Neural cell (in vitro differentiated cells): ENCODE data around the gene NPY. TPM values are rescaled to one million over a fixed set of nuclear protein-coding genes. Genes with fewer than 3 reads are reported as not detected.

Source experiments
- H2AFZ ChIP-seq: fragments of 200-600, 300-800 bp; sonication (generic), shearing (Covaris generic); 2 replicates; pipeline ENCODE4 v1.6.0; 2014; ENCODE audit warnings: low read depth, mild to moderate bottlenecking, antibody characterized with exemption, low read length, moderate library complexity
- H3F3A ChIP-seq: fragments of 200-600 bp; shearing (Covaris generic); 2 replicates; pipeline ENCODE4 v1.6.1; 2016; ENCODE audit warnings: mild to moderate bottlenecking, moderate library complexity, mixed read lengths, antibody characterized with exemption, low read length; ENCODE audit not compliant: insufficient read depth, poor library complexity, severe bottlenecking
- H3K27ac ChIP-seq: fragments of 200-600, 300-800 bp; sonication (generic), shearing (Covaris generic); 2 replicates; pipeline ENCODE4 v1.5.1; 2014; ENCODE audit warnings: mild to moderate bottlenecking, low read length, moderate library complexity
- H3K27me3 ChIP-seq: fragments of 300-800, 200-600 bp; sonication (generic), shearing (Covaris generic); 2 replicates; pipeline ENCODE4 v1.6.0; 2014; ENCODE audit warnings: mild to moderate bottlenecking, low read depth, low read length, moderate library complexity; ENCODE audit not compliant: insufficient read depth
- H3K36me3 ChIP-seq: fragments of 300-800, 200-600 bp; sonication (generic), shearing (Covaris generic); 2 replicates; pipeline ENCODE4 v1.5.1; 2014; ENCODE audit warnings: mild to moderate bottlenecking, antibody characterized with exemption, low read length, moderate library complexity; ENCODE audit not compliant: insufficient read depth
- H3K4me2 ChIP-seq: fragments of 300-800, 200-600 bp; sonication (generic), shearing (Covaris generic); 2 replicates; pipeline ENCODE4 v1.6.0; 2014; ENCODE audit warnings: mild to moderate bottlenecking, low read length
- H3K4me3 ChIP-seq: fragments of 300-800, 200-600 bp; sonication (generic), shearing (Covaris generic); 2 replicates; pipeline ENCODE4 v1.5.1; 2014; ENCODE audit warnings: mild to moderate bottlenecking, low read length, moderate library complexity
- H3K79me2 ChIP-seq: fragments of 200-600 bp; shearing (Covaris generic); replicated peaks from 2 replicates; pipeline ENCODE4 v1.6.0; 2014; ENCODE audit warnings: mild to moderate bottlenecking, low read length, moderate library complexity; ENCODE audit not compliant: insufficient read depth
- H3K9ac ChIP-seq: fragments of 300-800, 200-600 bp; sonication (generic), shearing (Covaris generic); 2 replicates; pipeline ENCODE4 v1.6.1; 2016; ENCODE audit warnings: mild to moderate bottlenecking, low read length, mixed read lengths
- H3K9me2 ChIP-seq: fragments of 200-600 bp; shearing (Covaris generic); 2 replicates; pipeline ENCODE4 v1.6.1; 2016; ENCODE audit warnings: mild to moderate bottlenecking, low read length, mixed read lengths; ENCODE audit not compliant: insufficient read depth
- H3K9me3 ChIP-seq: fragments of 200-600, 300-800 bp; sonication (generic), shearing (Covaris generic); 2 replicates; pipeline ENCODE4 v1.6.1; 2016; ENCODE audit warnings: mild to moderate bottlenecking, mixed run types, low read length, moderate library complexity, mixed read lengths
- H4K20me1 ChIP-seq: fragments of 200-600 bp; shearing (Covaris generic); 2 replicates; pipeline ENCODE4 v1.6.1; 2016; ENCODE audit warnings: mild to moderate bottlenecking, mixed run types; ENCODE audit not compliant: insufficient read depth
- EP300 ChIP-seq: fragments of 450-650 bp; conservative IDR thresholded peaks from 2 replicates; pipeline ENCODE4 v1.6.1; 2014; ENCODE audit warnings: antibody characterized with exemption, mild to moderate bottlenecking, moderate library complexity; ENCODE audit not compliant: poor library complexity, severe bottlenecking
- EZH2 ChIP-seq: fragments of 200-600, 300-800 bp; shearing (Covaris generic), sonication (generic); IDR thresholded peaks from 2 replicates; pipeline ENCODE4 v1.6.1; 2014; ENCODE audit warnings: antibody characterized with exemption, low read length, borderline replicate concordance, mild to moderate bottlenecking; ENCODE audit not compliant: insufficient read depth, poor library complexity, severe bottlenecking
- MXI1 ChIP-seq: fragments of 450-650 bp; conservative IDR thresholded peaks from 2 replicates; pipeline ENCODE4 v1.6.1; 2014; ENCODE audit warnings: antibody characterized with exemption, mild to moderate bottlenecking; ENCODE audit not compliant: poor library complexity, severe bottlenecking
- POLR2AphosphoS5 ChIP-seq: IDR thresholded peaks from 2 replicates; pipeline ENCODE4 v1.6.1; 2012
- RAD21 ChIP-seq: fragments of 450-650 bp; conservative IDR thresholded peaks from 2 replicates; pipeline ENCODE4 v1.6.1; 2014; ENCODE audit warnings: antibody characterized with exemption, mild to moderate bottlenecking, moderate library complexity
- SMC3 ChIP-seq: fragments of 450-650 bp; conservative IDR thresholded peaks from 2 replicates; pipeline ENCODE4 v1.6.1; 2014; ENCODE audit warnings: antibody characterized with exemption, mild to moderate bottlenecking, moderate library complexity; ENCODE audit not compliant: poor library complexity
- TAF1 ChIP-seq: IDR thresholded peaks from 2 replicates; pipeline ENCODE4 v1.6.1; 2012; ENCODE audit warnings: low read depth
- polyA plus RNA-seq: library from polyadenylated mRNA; depleted of rRNA; stranded (reverse); fragments of >200 nt; gene quantifications from 2 replicates; pipeline ENCODE4 v1.2.3, GENCODE V29; 2014
- TF ChIP-seq, protein P1 (sequence below): fragments of 450-650 bp; IDR thresholded peaks from 2 replicates; pipeline ENCODE4 v1.5.1; 2014; ENCODE audit warnings: antibody characterized with exemption, mild to moderate bottlenecking, moderate library complexity; ENCODE audit not compliant: poor library complexity, severe bottlenecking
- TF ChIP-seq, protein P2 (sequence below): IDR thresholded peaks from 2 replicates; pipeline ENCODE4 v1.6.1; 2012; ENCODE audit warnings: borderline replicate concordance

The NPY gene
- polyA plus RNA-seq, 1 donor from 2014 or later: not detected

DNA sequence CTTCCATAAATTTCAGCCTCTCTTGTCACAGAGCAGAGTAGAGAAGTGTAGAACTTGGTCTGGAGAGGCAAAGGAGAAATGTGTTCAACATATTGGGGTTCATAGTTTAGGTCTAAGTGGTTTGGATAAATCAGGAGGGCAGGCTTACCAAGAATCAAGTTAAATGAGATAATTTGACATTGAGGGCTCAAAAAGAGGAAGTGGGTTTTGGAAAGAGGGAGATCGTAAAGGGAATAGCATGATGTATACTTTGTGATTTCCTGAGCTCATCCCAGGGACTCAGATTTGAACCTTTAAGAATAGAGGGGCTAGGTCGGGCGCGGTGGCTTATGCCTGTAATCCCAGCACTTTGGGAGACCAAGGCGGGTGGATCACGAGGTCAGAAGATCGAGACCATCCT, 34.7 kb upstream of the NPY start:
- no peaks in the 10 kb centered on the region for H3K9me2 ChIP-seq
- H3K4me3 ChIP-seq: no peak overlapping the region

DNA sequence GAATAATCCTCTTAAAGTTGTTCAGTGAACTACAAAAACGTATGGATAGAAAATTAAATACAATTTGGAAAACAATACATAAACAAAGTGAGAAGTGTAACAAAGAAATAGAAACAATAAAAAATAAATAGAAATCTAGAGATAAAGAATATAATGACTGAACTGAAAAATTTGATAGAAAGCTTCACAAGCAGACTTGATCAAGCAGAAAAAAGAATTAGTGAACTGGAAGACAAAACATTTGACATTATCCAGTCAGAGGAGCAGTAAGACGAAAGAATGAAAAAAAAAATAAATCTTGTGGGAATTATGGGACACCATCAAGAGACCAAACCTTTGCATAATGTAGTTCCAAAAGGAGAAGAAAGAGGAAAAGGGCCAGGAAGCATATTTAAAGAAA, 32.4 kb upstream of the NPY start:
- H3K4me3 ChIP-seq: no peak overlapping the region
- no peak for TF ChIP-seq EZH2
- TF ChIP-seq SMC3: no peak
- no peak for TF ChIP-seq POLR2AphosphoS5
- no peak overlapping the region for H3K4me2 ChIP-seq
- H3F3A ChIP-seq: no peaks in the 10 kb centered on the region
- H3K9me3 ChIP-seq: no peaks in the 10 kb centered on the region
- H3K9ac ChIP-seq: no peak overlapping the region
- no peaks in the 10 kb centered on the region for H3K36me3 ChIP-seq
- no peak overlapping the region for H2AFZ ChIP-seq
- no peaks in the 10 kb centered on the region for H3K27me3 ChIP-seq
- no peaks in the 10 kb centered on the region for H3K79me2 ChIP-seq
- H4K20me1 ChIP-seq: no peaks in the 10 kb centered on the region
- no peaks in the 10 kb centered on the region for H3K9me2 ChIP-seq
- no peak overlapping the region for H3K27ac ChIP-seq

More for the DNA sequence above, 34.7 kb upstream of the NPY start:
- H4K20me1 ChIP-seq: no peaks in the 10 kb centered on the region
- no peak overlapping the region for H3K9ac ChIP-seq
- H3K27me3 ChIP-seq: no peaks in the 10 kb centered on the region
- H3K9me3 ChIP-seq: no peaks in the 10 kb centered on the region
- no peak for TF ChIP-seq POLR2AphosphoS5
- no peak for TF ChIP-seq EZH2
- no peak for TF ChIP-seq RAD21
- TF ChIP-seq SMC3: no peak
- no peak for TF ChIP-seq MXI1
- TF ChIP-seq, protein P1, sequence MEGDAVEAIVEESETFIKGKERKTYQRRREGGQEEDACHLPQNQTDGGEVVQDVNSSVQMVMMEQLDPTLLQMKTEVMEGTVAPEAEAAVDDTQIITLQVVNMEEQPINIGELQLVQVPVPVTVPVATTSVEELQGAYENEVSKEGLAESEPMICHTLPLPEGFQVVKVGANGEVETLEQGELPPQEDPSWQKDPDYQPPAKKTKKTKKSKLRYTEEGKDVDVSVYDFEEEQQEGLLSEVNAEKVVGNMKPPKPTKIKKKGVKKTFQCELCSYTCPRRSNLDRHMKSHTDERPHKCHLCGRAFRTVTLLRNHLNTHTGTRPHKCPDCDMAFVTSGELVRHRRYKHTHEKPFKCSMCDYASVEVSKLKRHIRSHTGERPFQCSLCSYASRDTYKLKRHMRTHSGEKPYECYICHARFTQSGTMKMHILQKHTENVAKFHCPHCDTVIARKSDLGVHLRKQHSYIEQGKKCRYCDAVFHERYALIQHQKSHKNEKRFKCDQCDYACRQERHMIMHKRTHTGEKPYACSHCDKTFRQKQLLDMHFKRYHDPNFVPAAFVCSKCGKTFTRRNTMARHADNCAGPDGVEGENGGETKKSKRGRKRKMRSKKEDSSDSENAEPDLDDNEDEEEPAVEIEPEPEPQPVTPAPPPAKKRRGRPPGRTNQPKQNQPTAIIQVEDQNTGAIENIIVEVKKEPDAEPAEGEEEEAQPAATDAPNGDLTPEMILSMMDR: no peak
- no peak for TF ChIP-seq TAF1
- TF ChIP-seq, protein P2, sequence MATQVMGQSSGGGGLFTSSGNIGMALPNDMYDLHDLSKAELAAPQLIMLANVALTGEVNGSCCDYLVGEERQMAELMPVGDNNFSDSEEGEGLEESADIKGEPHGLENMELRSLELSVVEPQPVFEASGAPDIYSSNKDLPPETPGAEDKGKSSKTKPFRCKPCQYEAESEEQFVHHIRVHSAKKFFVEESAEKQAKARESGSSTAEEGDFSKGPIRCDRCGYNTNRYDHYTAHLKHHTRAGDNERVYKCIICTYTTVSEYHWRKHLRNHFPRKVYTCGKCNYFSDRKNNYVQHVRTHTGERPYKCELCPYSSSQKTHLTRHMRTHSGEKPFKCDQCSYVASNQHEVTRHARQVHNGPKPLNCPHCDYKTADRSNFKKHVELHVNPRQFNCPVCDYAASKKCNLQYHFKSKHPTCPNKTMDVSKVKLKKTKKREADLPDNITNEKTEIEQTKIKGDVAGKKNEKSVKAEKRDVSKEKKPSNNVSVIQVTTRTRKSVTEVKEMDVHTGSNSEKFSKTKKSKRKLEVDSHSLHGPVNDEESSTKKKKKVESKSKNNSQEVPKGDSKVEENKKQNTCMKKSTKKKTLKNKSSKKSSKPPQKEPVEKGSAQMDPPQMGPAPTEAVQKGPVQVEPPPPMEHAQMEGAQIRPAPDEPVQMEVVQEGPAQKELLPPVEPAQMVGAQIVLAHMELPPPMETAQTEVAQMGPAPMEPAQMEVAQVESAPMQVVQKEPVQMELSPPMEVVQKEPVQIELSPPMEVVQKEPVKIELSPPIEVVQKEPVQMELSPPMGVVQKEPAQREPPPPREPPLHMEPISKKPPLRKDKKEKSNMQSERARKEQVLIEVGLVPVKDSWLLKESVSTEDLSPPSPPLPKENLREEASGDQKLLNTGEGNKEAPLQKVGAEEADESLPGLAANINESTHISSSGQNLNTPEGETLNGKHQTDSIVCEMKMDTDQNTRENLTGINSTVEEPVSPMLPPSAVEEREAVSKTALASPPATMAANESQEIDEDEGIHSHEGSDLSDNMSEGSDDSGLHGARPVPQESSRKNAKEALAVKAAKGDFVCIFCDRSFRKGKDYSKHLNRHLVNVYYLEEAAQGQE: no peak
- TF ChIP-seq EP300: no peak
- H3F3A ChIP-seq: no peaks in the 10 kb centered on the region
- no peak overlapping the region for H2AFZ ChIP-seq
- no peak overlapping the region for H3K4me2 ChIP-seq
- H3K27ac ChIP-seq: no peak overlapping the region
- H3K79me2 ChIP-seq: no peaks in the 10 kb centered on the region
- no peaks in the 10 kb centered on the region for H3K36me3 ChIP-seq

DNA sequence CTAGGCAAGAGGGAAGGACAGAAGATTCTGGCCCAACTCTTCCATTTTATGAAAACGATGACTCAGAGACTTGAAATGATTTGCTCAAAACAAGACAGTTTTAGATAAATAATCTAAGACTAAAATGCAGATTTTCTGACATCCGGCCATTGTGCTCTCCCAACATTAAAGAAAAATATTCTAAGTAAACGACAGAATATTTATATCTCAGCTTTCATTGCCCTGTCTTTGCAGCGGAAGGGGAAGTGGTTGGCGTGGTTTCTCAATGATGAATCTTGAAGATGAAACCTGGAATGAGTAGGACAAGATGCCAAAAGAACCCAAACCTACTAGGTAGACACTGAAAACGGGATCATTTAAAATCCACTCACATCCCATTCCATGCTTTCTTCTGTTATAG, 28.9 kb upstream of the NPY start:
- TF ChIP-seq, protein P2: no peak
- TF ChIP-seq, protein P1: no peak
- TF ChIP-seq MXI1: no peak
- Histone ChIP-seq H2AFZ (no peak overlapping the region), H3K9me3 (no peaks in the 10 kb centered on the region), H4K20me1 (no peaks in the 10 kb centered on the region), H3K4me2 (no peak overlapping the region), H3K9ac (no peak overlapping the region), H3K27ac (no peak overlapping the region), H3K79me2 (no peaks in the 10 kb centered on the region), H3K27me3 (no peaks in the 10 kb centered on the region), H3F3A (no peaks in the 10 kb centered on the region), H3K9me2 (no peaks in the 10 kb centered on the region), H3K36me3 (no peaks in the 10 kb centered on the region), H3K4me3 (no peak overlapping the region)
